GM19467 (cell line): ENCODE results near the gene ZDHHC16.
"Not testable (repeated sequence)": the region's sequence is repeated elsewhere in the genome, so short reads cannot be mapped to it uniquely, and the experiment has no call there.

Source experiments
- ATAC-seq: cut with Tn5 transposase; IDR thresholded peaks from one replicate; pipeline ENCODE4 v1.9.1; 2021; ENCODE audit warnings: mild to moderate bottlenecking, moderate library complexity; ENCODE audit not compliant: unreplicated experiment

The ZDHHC16 gene

DNA sequence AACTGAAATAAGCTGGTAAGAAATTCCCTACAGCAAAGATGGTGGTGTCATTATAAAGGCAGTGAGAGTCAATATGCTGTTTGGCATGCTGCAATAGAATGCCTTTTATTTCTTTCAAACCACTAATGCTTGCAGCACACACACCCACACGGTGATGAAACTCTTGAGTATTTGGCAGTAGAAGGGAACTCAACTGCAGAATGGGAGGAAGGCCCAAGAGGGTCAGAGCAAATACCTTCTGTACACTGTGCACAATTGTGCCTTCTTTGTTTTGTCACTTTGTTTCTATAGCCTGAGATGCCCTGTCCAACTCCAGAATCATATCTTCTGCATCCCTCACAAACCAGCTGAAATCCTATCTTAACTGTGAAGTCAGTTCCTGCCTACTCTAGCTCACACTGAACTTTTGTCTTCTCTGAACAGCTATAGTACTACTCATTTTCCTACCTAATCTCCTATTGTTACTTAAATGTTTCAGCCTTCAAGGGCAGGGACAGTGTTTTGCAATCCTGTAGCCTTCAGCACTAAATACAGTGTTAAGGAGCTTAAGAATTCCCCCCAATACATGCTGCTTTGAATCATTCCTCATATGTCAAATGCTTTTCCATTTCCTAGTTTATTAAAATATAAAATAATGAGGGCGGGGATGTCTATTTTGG lies 30.1 kb downstream of the ZDHHC16 start:
- ATAC-seq: no peak

- ATAC-seq: not testable (repeated sequence)
Observed at GRCh38 chr10:97479410-97479809, 33.4 kb downstream of the ZDHHC16 start.

GRCh38 chr10:97479939-97480338 lies 34.0 kb downstream of the ZDHHC16 start:
- no peak for ATAC-seq

GRCh38 chr10:97481071-97481470 lies 35.1 kb downstream of the ZDHHC16 start:
- no peak for ATAC-seq

DNA sequence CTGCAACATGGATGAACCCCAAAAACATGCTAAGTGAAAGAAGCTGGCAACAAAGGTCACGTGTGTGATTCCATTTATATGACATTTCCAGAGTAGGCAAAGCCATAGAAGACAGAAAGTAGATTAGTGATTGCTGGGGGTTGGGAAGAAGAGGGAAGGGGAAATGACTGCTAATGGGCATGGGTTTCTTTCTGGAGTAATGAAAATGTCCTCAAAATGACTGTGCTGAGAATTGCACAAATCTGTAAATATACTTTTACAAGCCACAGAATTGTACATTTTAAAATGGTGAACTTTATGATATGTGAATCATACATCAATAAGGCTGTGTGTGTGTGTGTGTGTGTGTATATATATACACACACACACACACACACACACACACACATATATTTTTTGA lies 36.4 kb downstream of the ZDHHC16 start:
- ATAC-seq: no peak

DNA sequence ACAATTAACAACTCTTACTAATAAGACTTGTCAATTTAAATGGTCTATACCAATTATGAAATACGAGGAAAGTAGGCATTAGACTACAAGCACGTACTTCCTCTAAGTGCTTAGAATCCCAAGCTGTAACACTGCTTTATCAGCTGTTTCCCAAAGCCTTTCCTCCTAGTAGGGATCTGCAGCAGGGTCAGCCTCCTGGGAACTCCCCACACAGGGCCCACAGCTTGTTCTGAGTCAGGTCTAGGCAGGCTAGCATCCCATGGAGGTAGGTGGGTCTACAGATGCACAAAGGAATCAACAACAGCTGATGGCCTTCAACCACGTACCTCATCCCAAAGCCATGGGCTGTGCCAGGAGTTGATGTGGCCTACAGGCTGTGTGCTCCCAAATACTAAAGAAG lies 37.5 kb downstream of the ZDHHC16 start:
- ATAC-seq: no peak

DNA sequence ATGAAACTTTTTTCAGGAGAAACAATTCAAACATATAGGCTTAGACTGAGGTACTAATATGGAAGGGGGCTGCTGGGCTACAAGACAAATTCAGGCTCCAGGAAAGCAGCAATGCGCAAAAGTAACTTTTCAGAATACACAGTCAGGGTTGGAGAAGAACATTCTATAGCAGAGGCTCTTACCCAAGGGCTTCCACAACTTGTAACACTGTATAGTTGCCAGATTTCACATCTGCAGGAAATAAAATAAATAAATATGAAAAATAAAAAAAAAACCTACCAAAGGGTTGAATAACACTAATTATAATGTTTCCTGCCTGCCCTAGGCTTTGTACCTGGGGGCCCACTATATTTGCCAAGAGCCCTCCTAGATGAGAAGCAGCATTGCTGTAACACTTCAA lies 37.9 kb downstream of the ZDHHC16 start:
- ATAC-seq: no peak

DNA sequence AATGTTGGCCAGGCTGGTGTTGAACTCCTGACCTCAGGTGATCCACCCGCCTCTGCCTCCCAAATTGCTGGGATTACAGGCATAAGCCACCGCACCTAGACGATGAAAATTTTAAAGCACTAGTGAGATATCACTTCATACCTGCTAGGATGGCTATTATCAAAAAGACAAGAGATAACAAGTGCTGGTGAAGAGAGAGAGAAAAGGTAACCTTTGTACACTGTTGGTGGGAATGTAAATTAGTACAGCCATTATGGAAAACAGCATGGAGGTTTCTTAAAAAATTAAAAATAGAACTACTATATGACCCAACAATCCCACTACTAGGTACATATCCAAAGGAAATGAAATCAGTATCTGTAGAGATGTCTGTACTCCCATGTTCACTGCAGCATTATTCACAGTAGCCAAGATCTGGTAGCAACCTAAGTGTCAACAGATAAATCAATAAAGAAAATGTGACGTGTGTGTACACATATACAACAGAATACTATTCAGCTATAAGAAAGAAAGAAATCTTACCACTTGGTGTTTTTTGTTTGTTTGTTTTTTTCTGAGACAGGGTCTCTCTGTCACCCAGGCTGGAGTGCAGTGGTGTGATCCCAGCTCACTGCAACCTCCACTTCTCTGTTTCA lies 39.8 kb downstream of the ZDHHC16 start:
- no peak for ATAC-seq

GRCh38 chr10:97490592-97490991 lies 44.6 kb downstream of the ZDHHC16 start:
- ATAC-seq: no peak

- no peak for ATAC-seq
Observed at GRCh38 chr10:97494151-97494550, 48.2 kb downstream of the ZDHHC16 start.

DNA sequence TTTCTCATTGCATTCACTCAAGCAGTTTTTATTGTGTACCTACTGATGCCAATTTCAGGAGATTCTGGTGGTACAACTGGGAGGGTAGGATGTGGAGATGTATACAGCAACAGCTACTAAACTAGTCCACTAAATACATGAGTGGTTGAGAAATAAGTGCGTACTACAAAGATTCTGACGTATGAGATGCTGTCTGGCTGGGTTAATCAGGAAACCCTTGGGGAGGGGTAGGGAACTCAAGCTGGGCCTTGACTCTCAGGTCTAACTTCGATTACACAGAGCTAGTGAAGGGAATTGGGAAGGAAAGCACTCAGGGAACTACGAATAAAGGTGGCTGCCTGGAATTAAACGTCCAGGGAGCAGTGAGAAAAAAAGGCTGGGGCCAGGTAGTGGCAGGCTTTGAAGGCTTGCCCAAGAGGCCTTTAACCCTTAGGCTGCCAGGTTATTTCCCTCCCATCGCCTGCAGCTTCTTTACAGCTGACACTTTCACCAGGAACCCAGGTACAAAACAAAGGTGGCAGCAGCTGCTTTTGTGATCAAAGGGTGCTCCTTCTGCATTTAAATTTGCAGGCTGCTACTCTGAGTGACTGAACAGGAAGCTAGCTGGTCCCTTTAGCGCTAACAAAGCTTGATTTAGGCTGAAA lies 49.0 kb downstream of the ZDHHC16 start:
- ATAC-seq: no peak

DNA sequence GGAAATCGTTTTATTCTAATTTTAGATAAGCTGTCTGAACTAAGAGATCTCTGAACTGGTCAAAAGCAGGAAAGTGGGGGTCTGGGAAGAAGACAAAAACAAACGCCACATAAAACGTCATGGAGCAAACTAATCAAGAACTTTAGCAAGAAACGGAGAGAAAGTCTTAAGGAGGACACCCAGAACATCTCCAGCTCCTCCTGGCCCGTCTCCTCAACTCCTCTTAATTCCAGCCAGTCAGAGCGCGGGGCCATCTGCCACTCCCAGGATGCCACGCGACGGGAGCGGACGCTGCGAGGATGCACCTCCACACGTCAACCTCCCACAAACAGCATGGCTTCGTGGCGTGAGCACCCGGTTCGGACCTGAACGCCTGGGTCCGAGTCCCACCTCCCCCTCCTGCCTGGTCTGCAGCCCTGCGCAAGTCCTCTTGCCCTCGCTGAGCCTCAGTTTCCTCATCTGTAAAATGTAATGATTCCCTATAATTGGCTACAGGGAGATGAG lies 51.6 kb downstream of the ZDHHC16 start:
- peak; percentile 17 for ATAC-seq

- peak; percentile 90 for ATAC-seq
Observed at GRCh38 chr10:97498076-97498840, 52.3 kb downstream of the ZDHHC16 start, which contains the start of gene MMS19. Gene MMS19, minus strand, starts transcription at chr10:97498422. Its CDS starts 38 bp downstream, at chr10:97498384.

GRCh38 chr10:97498841-97499560 lies 53.0 kb downstream of the ZDHHC16 start, which contains the start of gene UBTD1:
Gene UBTD1, plus strand, starts transcription at chr10:97498924. Its CDS starts 280 bp downstream, at chr10:97499204.
- ATAC-seq: peak; percentile 0

DNA sequence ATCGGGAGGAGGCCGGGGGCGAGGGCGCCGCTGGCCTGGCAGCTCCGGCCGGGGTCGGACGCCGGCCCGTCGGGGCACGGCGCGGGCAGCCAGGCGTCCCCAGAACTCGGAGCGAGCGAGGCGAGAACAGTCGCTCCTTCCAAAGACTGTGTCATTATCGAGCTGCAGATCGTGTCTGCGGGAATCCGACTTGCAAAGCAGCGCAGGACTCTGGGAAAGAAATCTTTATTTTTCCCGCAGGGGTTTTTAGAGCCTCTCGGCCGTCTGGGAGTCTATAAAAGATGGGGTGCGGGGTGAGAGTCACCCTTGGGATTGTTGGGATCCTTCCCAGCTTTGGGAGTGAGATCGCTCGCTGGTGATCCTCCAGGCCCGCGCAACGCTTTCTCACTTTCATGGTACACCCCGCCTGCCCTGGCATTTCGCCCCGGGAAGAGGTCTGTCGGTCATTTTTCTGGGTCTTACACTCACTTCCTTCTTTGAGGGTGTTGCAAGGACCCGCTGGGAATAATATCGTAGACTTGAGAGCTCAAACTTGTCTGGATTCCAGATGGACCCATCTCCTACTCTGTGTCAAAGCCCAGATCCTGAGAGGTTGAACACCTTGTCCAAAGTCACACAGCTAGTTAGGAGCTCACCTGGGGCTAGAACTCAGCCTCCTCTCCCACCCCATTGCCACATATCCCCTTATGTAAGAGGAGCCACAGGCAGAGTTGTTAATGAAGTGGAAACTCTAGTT lies 53.8 kb downstream of the ZDHHC16 start:
- ATAC-seq: no peak

- no peak for ATAC-seq
Observed at GRCh38 chr10:97500297-97500575, 54.3 kb downstream of the ZDHHC16 start.

DNA sequence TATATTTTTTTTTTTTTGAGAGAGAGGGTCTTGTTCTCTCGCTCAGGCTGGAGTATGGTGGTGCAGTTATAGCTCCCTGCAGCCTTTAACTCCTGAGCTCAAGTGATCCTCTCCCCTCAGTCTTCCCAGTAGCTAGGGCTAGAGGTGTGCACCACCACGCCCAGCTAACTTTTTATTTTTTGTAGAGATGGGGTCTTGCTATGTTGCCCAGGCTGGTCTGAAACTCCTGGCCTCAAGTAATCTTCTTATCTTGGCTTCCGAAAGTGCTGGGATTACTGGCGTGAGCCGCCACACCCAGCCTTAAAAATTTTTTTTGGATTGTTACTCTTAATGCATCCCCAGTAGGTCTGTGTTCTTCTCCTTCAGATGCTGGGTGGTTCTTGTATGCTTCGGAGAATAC lies 56.9 kb downstream of the ZDHHC16 start:
- no peak for ATAC-seq

- no peak for ATAC-seq
Observed at GRCh38 chr10:97503406-97503805, 57.4 kb downstream of the ZDHHC16 start.

DNA sequence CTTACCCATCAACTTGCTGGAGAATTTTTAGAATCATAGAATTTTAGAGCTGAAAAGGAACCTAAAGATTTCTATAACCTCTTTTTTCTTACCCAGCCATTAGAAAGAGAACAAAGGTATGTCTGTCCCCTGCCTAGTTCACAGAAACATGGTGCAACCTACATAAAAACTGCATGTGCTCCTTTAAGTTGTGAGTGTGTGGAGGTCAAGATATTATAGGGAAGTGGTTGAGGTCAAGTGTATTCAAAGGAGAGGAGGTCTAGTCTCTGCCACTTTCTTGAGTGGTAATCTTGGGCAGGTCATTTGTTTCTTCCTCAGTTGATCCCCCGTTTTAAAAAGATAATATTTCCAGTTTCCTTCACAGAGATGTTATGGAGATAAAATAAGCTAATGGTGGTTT lies 59.2 kb downstream of the ZDHHC16 start:
- no peak for ATAC-seq
